Right ventricle myocardium inferior (tissue), 1 donor: ENCODE data around the gene ZNF236. TPM values are rescaled to one million over a fixed set of nuclear protein-coding genes. Genes with fewer than 3 reads are reported as not detected.

Experiments used
- ATAC-seq: fragments of 200-7000 bp; cut with Tn5 transposase; one replicate; pipeline ENCODE4 v1.9.1; 2020; ENCODE audit warnings: mild to moderate bottlenecking, moderate library complexity
- DNase-seq: peaks from one replicate; pipeline ENCODE4 v3.0.0; 2021; ENCODE audit errors: missing footprints
- intact Hi-C: fragments of 100-400 bp; cut with DNase I; formaldehyde crosslinking; loops from one replicate; pipeline ENCODE4 v1.11.0; 2022
- total RNA-seq: library from RNA; stranded (reverse); fragmentation: NEBNext Ultra II Directional; extraction: Animal tissue kit (Norgen Biotek cat#: 25700); gene quantifications from one replicate; pipeline ENCODE4 v1.2.1, GENCODE V29; 2021
- donor health status: DM: no; HTN: yes; CAD: no; lungs with severe emphysema.

ZNF236 gene
- total RNA-seq, 1 donor from 2014 or later = 10.9 TPM

DNA sequence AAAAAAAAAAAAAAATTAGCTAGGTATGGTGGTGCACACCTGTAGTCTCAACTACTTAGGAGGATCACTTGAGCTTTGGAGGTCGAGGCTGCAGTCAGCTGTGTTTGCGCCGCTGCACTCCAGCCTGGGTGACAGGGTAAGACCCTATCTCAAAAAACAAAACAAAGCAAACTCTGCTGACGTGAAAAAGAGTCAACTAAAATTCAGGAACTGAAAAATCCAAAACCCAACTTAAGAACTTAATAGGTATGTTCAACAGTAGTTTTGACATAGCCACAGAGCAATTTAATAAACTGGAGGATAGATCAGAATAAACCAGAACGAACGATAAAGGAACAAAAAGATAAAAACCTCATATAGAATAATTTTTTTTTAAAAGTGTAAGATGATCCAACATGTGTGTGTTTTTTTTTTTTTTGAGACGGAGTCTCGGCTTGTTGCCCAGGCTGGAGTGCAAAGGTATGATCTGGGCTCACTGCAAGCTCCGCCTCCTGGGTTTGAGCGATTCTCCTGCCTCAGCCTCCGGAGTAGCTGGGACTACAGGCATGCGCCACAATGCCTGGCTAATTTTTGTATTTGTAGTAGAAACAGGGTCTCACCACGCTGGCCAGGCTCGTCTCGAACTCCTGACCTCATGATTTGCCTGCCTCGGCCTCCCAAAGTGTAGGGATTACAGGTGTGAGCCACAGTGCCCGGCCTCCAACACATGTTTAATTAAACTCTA is 4.3 kb upstream of the ZNF236 start:
- DNase-seq = no peak
- ATAC-seq = no peak
- intact Hi-C loops = no loop called here

- intact Hi-C loops = no loop called here
- no peak for DNase-seq
- ATAC-seq = no peak
These were observed 2.8 kb upstream of the ZNF236 start for GRCh38 chr18:76819411-76820136.

- intact Hi-C loops = no loop called here
- DNase-seq = no peak
- no peak for ATAC-seq
These were observed 942 bp upstream of the ZNF236 start for GRCh38 chr18:76821356-76821874.

DNA sequence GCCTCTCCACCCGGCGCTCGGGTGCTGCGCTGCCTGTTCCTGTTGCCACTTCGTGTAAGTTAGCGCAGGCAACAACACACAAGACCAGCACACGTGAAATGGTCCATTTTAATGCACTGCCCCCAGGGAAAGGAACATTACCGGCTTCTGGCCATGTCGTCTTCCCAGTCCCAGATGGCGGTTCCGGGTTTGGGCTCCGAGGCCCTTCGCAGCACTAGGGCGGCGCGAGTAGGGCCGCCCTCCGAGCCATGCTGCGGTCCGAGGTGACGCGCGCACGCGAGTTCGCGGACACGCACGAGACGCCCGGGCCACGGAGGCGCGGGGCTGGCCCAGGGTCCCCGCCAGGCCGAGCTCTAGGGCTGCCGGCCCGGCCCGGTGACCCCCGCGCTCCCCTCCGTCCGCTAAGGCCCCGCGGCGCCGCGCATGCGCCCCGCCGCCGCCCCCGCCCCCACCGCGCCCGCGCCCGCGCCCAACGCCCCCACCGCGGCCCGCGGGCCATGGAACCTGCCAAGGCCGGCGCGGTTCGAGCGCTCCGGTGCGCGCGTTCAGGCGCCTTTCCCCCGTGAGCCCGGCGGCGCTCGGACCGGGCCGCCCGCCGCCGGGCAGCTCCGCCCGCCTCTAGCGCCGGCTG is 367 bp upstream of the ZNF236 start:
- ATAC-seq (peak; percentile 71), DNase-seq (peak; percentile 82)
- intact Hi-C loops = no loop called here

DNA sequence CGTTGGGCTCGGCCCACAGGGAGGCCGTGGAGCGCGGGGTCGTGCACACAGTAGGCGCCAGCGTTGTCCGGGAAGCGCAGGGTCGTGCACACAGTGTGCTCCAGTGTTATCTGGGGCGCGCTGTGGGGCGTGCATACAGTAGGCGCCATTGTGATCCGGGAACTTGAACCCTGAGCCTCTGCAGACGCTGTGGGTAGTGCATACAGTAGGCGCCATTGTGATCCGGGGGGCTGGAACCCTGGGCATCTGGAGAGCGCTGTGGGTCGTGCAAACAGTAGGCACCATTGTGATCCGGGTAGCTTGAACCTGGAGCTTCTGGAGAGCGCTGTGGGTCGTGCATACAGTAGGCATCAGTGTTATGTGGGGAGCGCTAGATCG is 793 bp downstream of the ZNF236 start:
- intact Hi-C loops = no loop called here
- DNase-seq (peak; percentile 74), ATAC-seq (no peak)

GRCh38 chr18:76823587-76824011 is 1.2 kb downstream of the ZNF236 start:
- intact Hi-C loops = no loop called here
- ATAC-seq (no peak), DNase-seq (no peak)

- ATAC-seq (no peak), DNase-seq (no peak)
- intact Hi-C loops = no loop called here
These were observed 1.9 kb downstream of the ZNF236 start for GRCh38 chr18:76824145-76824676.

DNA sequence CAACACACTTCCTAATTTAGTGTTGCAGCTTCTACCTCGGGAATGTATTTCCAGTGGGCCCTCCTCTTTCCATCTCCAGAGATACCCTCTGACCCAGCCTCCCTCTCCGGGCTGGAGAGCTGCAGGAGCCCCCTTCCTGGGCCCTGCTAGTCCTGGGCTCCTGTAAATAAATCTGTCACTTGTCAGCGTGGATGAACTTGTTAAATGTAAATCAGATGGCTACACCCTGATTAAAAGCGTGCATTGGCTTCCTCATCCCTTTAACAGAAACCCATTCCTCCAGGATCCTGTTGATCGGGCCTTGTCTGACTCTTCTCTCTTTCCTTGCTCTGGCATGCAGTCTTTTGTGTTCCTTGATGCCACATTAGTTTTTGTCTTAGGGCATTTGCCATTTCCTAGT is 2.4 kb downstream of the ZNF236 start:
- no peak for DNase-seq
- intact Hi-C loops = no loop called here
- ATAC-seq = no peak

DNA sequence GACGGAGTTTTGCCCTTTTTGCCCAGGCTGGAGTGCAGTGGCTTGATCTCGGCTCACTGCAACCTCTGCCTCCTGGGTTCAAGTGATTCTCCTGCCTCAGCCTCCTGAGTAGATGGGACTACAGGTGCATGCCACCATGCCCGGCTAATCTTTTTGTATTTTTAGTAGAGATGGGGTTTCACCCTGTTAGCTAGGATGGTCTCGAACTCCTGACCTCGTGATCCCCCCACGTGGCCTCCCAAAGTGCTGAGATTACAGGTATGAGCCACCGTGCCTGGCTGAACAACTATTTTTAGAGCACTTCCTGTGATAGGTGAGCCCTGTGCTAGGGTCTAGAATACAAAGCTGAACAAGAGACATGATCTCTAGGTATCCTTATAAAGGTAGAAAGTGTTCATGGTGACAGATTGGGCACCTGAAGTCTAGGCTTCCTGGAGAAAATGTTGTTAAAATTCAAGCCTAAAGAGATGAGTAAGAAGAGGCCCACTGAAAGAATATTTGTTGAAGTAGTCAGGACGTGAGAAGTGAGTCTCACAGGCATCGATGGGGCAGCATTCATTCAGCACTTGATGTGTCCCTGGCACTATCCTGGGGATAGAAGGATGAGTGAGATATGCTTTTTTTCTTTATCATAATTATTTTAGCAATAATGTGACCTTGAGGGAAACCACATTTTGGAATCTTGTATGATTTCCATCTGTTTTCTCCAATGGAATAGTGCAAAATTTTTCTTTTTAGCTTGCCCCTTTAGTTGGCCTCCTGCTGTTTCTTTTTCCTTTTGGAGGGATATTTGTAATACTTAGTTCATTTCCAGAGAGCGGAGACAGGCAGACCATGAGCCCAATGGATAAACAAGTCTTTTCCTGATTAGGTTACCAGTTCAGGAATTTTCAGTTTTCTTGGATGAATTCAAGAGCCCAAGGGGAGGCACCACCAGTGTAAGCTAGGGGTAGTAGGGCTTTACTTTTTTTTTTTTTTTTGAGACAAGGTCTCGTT is 5.1 kb downstream of the ZNF236 start:
- ATAC-seq = no peak
- DNase-seq = no peak
- intact Hi-C loops = no loop called here

DNA sequence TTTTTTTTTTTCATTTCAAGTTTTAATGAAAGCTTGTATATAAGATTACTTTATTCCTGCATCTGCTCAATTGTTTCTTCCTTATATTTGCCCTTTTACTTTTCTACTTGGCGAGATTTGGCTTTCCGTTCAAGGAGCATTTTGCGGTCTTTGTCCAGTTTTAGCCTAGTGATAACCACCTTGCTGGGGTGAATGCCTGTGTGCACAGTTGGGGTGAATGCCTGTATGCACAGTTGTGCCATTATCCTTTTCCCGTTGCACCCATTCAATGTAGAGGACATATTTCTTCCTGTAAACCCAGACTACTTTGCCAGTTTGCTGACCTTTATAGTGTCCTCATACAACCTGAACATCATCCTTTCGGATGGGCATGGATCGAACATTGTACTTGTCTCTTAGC is 12.0 kb downstream of the ZNF236 start:
- intact Hi-C loops = no loop called here
- no peak for ATAC-seq
- no peak for DNase-seq

GRCh38 chr18:76835380-76835779 is 13.0 kb downstream of the ZNF236 start:
- intact Hi-C loops = no loop called here
- ATAC-seq = no peak

DNA sequence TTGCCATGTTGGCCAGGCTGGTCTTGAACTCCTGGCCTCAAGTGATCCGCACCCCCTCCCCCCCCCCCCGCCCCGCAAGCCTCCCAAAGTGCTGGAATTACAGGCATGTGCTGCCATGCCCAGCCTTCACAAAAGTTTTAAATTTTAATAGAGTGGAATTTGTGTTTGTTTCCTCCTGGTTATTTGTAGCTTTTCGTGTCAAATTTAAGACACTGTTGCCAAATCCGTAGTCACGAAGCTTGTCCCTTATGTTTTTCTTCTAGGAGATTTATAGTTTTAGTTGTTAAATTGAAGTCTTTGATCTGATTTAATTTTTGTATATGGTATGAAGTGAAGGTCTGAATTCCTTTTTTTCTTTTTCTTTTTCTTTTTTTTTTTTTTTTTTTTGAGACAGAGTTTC is 14.7 kb downstream of the ZNF236 start:
- no peak for ATAC-seq
- DNase-seq = no peak
- intact Hi-C loops = no loop called here

More at GRCh38 chr18:76835380-76835779, 13.0 kb downstream of the ZNF236 start:
- no peak for DNase-seq

DNA sequence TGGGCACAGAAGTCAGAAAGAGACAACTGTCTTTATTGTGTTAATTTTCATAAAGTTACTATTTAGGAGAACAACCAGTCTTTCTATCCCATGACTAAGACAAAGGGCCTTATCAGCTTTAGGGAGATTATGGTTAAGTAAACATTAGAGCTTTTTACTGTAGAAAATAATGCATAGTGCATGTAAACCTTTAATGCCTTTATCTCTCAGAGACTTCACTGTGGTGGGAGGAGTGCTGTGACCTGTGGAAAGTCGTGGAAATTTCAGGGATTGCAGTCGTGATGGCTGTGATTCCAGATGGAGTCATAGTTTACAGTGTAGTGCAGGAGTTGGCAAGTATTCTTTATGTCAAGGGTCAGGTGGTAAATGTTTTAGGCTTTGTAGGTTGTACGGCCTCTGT is 15.8 kb downstream of the ZNF236 start:
- intact Hi-C loops = no loop called here
- no peak for DNase-seq
- ATAC-seq = no peak

DNA sequence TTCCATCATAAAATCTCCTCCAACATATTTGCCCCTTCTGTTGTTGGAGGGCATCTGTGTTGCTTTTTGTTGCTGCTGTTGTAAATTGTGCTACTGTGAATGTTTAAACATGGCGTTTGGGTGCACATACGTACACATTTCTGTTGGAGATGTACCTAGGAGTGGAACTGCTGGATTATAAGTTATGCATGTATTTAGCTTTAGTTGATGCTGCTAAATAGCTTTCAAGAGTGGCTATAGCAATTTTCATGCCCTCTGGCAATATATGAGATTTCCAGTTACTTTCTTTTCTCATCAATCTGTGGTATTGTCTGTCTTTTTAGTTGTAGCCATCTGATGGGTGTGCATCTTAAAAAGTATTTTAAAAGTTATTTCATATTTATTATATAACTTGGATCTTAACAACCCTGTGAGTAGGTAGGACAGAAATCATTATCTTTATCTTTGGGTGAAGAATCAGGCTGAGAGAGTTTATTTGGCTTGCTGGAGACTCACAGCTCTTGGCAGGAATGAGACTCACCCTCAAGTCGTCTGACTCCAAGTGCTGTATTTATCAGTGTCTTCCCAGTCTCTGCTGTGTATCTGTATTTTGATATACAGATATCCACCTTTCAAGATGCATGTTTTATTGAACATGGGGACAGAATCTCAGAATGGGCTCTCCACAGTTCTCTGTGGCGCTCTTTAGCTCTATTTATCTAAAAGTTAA is 16.9 kb downstream of the ZNF236 start:
- DNase-seq (no peak), ATAC-seq (no peak)
- intact Hi-C loops = no loop called here

- ATAC-seq = no peak
- DNase-seq = no peak
- intact Hi-C loops = no loop called here
These were observed 20.6 kb downstream of the ZNF236 start for GRCh38 chr18:76842837-76843530.

- DNase-seq = no peak
- no peak for ATAC-seq
- intact Hi-C loops = no loop called here
These were observed 21.8 kb downstream of the ZNF236 start for GRCh38 chr18:76844144-76844543.

- intact Hi-C loops = no loop called here
- DNase-seq (no peak), ATAC-seq (no peak)
These were observed 22.6 kb downstream of the ZNF236 start for GRCh38 chr18:76844742-76845477.
